GM12878 (cell line): ENCODE measurements around the gene TAPBP. TPM values are rescaled to one million over a fixed set of nuclear protein-coding genes. Genes with fewer than 3 reads are reported as not detected.
A peak's percentile ranks its signal among the peaks of the same experiment; 100 is the strongest.

ENCODE experiments used
- ATAC-seq: fragments of 200-7000 bp; cut with Tn5 transposase; 3 replicates; pipeline ENCODE4 v1.9.1; 2020; ENCODE audit warnings: mild to moderate bottlenecking, moderate library complexity
- BruUV-seq: library from RNA; stranded (reverse); fragments of 400-500 nt; replicated peaks from 2 replicates; lab custom pipeline; 2021; lab: Mats Ljungman, UMichigan
- CTCF ChIA-PET: fragments of 300-600 bp; sonication (Branson Sonifier 250); formaldehyde crosslinking; extraction: SDS; loops from one replicate; lab custom pipeline; 2021; ENCODE audit warnings: inconsistent platforms; lab: Yijun Ruan, JAX
- POLR2A ChIA-PET: fragments of 350-600 bp; formaldehyde crosslinking; extraction: SDS; loops from one replicate; lab custom pipeline; 2021; ENCODE audit warnings: inconsistent platforms; lab: Charles Lee
- RAD21 ChIA-PET: fragments of 300-600 bp; sonication (Branson Sonifier 250); formaldehyde crosslinking; loops from one replicate; lab custom pipeline; 2023; ENCODE audit warnings: antibody characterized with exemption; ENCODE audit not compliant: unreplicated experiment; lab: Charles Lee
- SMC1A ChIA-PET: fragments of 300-600 bp; sonication (Branson Sonifier 250); formaldehyde crosslinking; loops from one replicate; lab custom pipeline; 2023; ENCODE audit not compliant: unreplicated experiment, uncharacterized antibody; lab: Charles Lee
- DNase-seq: peaks from one replicate; pipeline ENCODE4 v3.0.0-alpha.2; 2011; ENCODE audit warnings: low read depth, low spot score
- FAIRE-seq: peaks from 3 replicates; lab custom pipeline; 2011; peaks lifted over from hg19 to GRCh38; lab: Jason Lieb, UNC
- H2AFZ ChIP-seq: 2 replicates; pipeline ENCODE4 v1.6.0; 2011; ENCODE audit warnings: low read depth, low read length, control low read depth; ENCODE audit not compliant: control insufficient read depth
- H3K27ac ChIP-seq: 2 replicates; pipeline ENCODE4 v1.5.1; 2011; ENCODE audit warnings: control low read depth; ENCODE audit not compliant: control insufficient read depth, insufficient read depth
- H3K27me3 ChIP-seq, 2 experiments: replicated peaks in 1 of 2; 2 replicates each; pipeline versions ENCODE4 v1.6.0 to v1.6.1; 2011; ENCODE audit warnings: low read length in 1 of 2; ENCODE audit not compliant: control insufficient read depth in 2 of 2, insufficient read depth in 2 of 2
- H3K36me3 ChIP-seq, 2 experiments: 2 replicates each; pipeline ENCODE4 v1.5.1; 2011; ENCODE audit warnings: low read length in 1 of 2; ENCODE audit not compliant: control insufficient read depth in 2 of 2, insufficient read depth in 2 of 2
- H3K4me1 ChIP-seq: 2 replicates; pipeline ENCODE4 v1.6.1; 2011; ENCODE audit warnings: mild to moderate bottlenecking, low read length, moderate library complexity, mixed read lengths; ENCODE audit not compliant: control insufficient read depth, insufficient read depth
- H3K4me2 ChIP-seq: 2 replicates; pipeline ENCODE4 v1.6.0; 2011; ENCODE audit warnings: control low read depth; ENCODE audit not compliant: control insufficient read depth, insufficient read depth
- H3K4me3 ChIP-seq: fragments of 200-600 bp; sonication (generic); 2 replicates; pipeline ENCODE4 v1.5.1; 2016
- H3K79me2 ChIP-seq: 2 replicates; pipeline ENCODE4 v1.6.0; 2011; ENCODE audit warnings: low read length; ENCODE audit not compliant: control insufficient read depth, insufficient read depth
- H3K9ac ChIP-seq: 2 replicates; pipeline ENCODE4 v1.8.0; 2011; ENCODE audit warnings: low read length, control low read depth, mixed read lengths; ENCODE audit not compliant: control insufficient read depth, insufficient read depth
- H3K9me3 ChIP-seq: replicated peaks from 3 replicates; pipeline ENCODE4 v1.5.1; 2011; ENCODE audit warnings: mild to moderate bottlenecking, low read length; ENCODE audit not compliant: control insufficient read depth, insufficient read depth
- H4K20me1 ChIP-seq: 2 replicates; pipeline ENCODE4 v1.6.0; 2011; ENCODE audit not compliant: control insufficient read depth, insufficient read depth
- EGR1 ChIP-seq, 2 experiments: IDR thresholded peaks; 1 replicate in 1 of 2; 2 replicates in 1 of 2; pipeline ENCODE4 v1.6.1; 2011 to 2012; ENCODE audit warnings: low read depth in 2 of 2, low read length in 2 of 2, borderline replicate concordance in 1 of 2, mild to moderate bottlenecking in 1 of 2, moderate library complexity in 1 of 2
- NFYB ChIP-seq: IDR thresholded peaks from 2 replicates; pipeline ENCODE4 v1.6.1; 2011; ENCODE audit warnings: low read depth, mild to moderate bottlenecking, low read length, improper control_type of control experiment, moderate library complexity; ENCODE audit not compliant: insufficient read depth
- SMAD1 ChIP-seq: fragments of 450-650 bp; IDR thresholded peaks from 2 replicates; pipeline ENCODE4 v1.6.1; 2018; ENCODE audit warnings: mild to moderate bottlenecking, low read depth; ENCODE audit not compliant: partially characterized antibody
- SMC3 ChIP-seq: IDR thresholded peaks from 2 replicates; pipeline ENCODE4 v1.6.1; 2011; ENCODE audit warnings: low read length, improper control_type of control experiment, borderline replicate concordance
- SUZ12 ChIP-seq: fragments of 200-600 bp; sonication (generic); IDR thresholded peaks from one replicate; pipeline ENCODE4 v1.6.1; 2018; ENCODE audit warnings: antibody characterized with exemption, mild to moderate bottlenecking; ENCODE audit not compliant: unreplicated experiment
- ZNF207 ChIP-seq: fragments of 450-650 bp; IDR thresholded peaks from 2 replicates; pipeline ENCODE4 v1.6.1; 2014; ENCODE audit warnings: antibody characterized with exemption, mild to moderate bottlenecking, borderline replicate concordance
- ZZZ3 ChIP-seq: IDR thresholded peaks from 2 replicates; pipeline ENCODE4 v1.6.1; 2011; ENCODE audit warnings: low read depth; ENCODE audit not compliant: control insufficient read depth, insufficient read length
- WGBS: methylation state at CpG from one replicate; pipeline ENCODE4 v1.1.6; 2016; ENCODE audit warnings: low lambda C conversion rate; ENCODE audit not compliant: insufficient replicate concordance, insufficient coverage; ENCODE audit errors: missing lambda C conversion rate; 5-methylcytosine and 5-hydroxymethylcytosine counted together
- in situ Hi-C: fragments of 300-500 bp; cut with MboI; formaldehyde crosslinking; loops from 9 replicates; pipeline ENCODE4 v1.14.3; 2018; ENCODE audit warnings: mixed read lengths
- intact Hi-C: fragments of 100-400 bp; cut with micrococcal nuclease; formaldehyde crosslinking; loops from one replicate; pipeline ENCODE4 v1.14.2; 2022; ENCODE audit not compliant: unreplicated experiment
- polyA plus RNA-seq, 11 experiments: library from polyadenylated mRNA; depleted of rRNA in 4 of 11; unstranded in 6 of 11; stranded (reverse) in 5 of 11; fragments of >200 nt; fragmentation: Nextera tagmentation in 4 of 11; fragmentation: Illumina TruSeq in 1 of 11; extraction: Ambion mirVana in 4 of 11; extraction: Trizol in 1 of 11; gene quantifications; 1 replicate in 1 of 11; 2 replicates in 10 of 11; pipeline versions ENCODE4 v1.2.1 to v1.2.3, GENCODE V29; 2011 to 2016; ENCODE audit warnings: inconsistent platforms in 2 of 11, missing spikeins in 2 of 11, low read depth in 1 of 11
- total RNA-seq, 4 experiments: library from RNA; depleted of rRNA in 3 of 4; stranded (reverse); fragments of >200 nt in 3 of 4; fragmentation: Illumina TruSeq in 1 of 4; extraction: Trizol in 1 of 4; gene quantifications; 2 replicates each; pipeline versions ENCODE4 v1.2.1 to v1.2.3, GENCODE V29; 2013 to 2021
- TF ChIP-seq, protein P1 (sequence below): IDR thresholded peaks from 2 replicates; pipeline ENCODE4 v1.6.1; 2011; ENCODE audit warnings: borderline replicate concordance, low read depth, mild to moderate bottlenecking, moderate library complexity, mixed read lengths, low read length; ENCODE audit not compliant: insufficient read depth; ENCODE audit errors: extremely low read length
- TF ChIP-seq, protein P2 (sequence below): fragments of 450-650 bp; IDR thresholded peaks from 2 replicates; pipeline ENCODE4 v1.6.1; 2017; ENCODE audit warnings: mild to moderate bottlenecking, moderate library complexity
- TF ChIP-seq, protein P3 (sequence below): fragments of 150-350 bp; IDR thresholded peaks from 2 replicates; pipeline ENCODE4 v1.6.1; 2014; ENCODE audit warnings: mild to moderate bottlenecking, low read depth, low read length
- TF ChIP-seq, protein P4 (sequence below): IDR thresholded peaks from 2 replicates; pipeline ENCODE4 v1.6.1; 2011; ENCODE audit warnings: low read depth, low read length, improper control_type of control experiment, borderline replicate concordance

Gene TAPBP
- total and polyA plus RNA-seq, 10 of the 15 experiments (the other 5 are each of a cell fraction or from before 2014, with no cell fraction given), result 14.6 to 210 (median 78.1) TPM

DNA sequence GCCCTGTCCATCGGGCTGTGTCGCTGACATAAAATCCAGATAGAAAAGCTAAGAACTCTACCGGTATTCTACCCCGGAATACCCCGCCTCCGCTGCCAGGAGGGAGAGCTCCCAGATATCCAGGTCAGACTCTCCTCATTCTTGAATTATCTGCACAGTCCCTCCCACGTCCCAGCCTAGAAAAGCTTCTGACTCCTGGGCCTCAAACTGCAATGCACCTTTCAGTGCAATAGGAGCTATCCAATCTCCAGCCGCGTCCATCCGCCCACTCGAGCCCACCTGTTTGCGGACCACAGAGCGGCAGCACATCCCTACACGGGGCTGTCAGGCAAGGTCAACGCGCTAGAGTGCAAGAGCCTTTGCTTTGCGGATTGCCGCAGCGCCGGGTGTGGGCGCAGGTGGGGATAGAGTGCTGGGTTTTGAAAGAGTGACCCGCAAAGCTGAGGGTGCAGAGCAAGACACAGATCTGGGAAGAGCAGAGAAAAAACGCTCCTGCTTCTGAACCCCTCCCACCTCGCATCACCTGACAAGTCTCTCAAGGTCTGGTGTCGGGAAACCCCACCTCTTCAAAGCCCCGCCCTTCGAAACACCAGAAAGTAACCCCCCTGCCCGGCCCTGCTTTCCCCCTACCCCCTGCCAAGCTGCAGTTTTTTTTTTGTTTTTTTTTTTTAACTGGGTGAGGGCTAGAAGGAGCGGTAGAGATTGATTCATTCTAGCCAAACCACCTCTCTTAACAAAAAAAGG, 1.3 kb downstream of the TAPBP start (continued):
- TF ChIP-seq, protein P1, sequence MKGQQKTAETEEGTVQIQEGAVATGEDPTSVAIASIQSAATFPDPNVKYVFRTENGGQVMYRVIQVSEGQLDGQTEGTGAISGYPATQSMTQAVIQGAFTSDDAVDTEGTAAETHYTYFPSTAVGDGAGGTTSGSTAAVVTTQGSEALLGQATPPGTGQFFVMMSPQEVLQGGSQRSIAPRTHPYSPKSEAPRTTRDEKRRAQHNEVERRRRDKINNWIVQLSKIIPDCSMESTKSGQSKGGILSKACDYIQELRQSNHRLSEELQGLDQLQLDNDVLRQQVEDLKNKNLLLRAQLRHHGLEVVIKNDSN, result peak; percentile 32
- TF ChIP-seq EGR1 (IDR thresholded peaks at IDR 0.05; ENCODE audit: borderline replicate concordance in 1 of 2, low read depth in 2 of 2, low read length in 2 of 2) (peak; percentile 16 to 68; a peak in 2 of 3 replicates), ZZZ3 (no peak), NFYB (no peak)

DNA sequence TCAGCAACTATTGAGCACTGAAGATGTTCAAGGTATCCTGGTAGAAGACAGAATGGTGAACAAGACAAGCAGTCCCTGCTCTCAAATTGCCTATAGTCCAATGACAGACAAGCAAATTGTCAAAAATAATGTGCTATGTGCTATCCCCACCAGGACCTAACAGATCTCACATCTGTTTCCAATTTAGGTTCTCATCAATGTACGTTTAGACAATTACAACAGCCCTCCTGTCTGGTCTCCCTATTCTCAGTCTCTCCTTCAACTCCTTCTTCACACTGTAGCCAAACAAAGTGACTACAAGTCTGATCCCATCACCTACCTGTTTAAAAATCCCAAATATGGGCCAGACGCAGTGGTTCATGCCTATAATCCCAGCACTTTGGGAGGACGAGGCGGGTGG, 7.5 kb downstream of the TAPBP start:
- peaks cover 19% of the 10 kb centered on the region in 2 experiments for H3K36me3 ChIP-seq
- peaks cover 5% of the 10 kb centered on the region; the same call in 1 of the 2 replicates for H4K20me1 ChIP-seq
- RAD21 ChIA-PET, result no interaction called here
- intact Hi-C loops (no loop called here), in situ Hi-C loops (no loop called here)
- no TSS peak for BruUV-seq
- no peaks in the 10 kb centered on the region for H3K9me3 ChIP-seq
- no peak overlapping the region for H2AFZ ChIP-seq
- FAIRE-seq, result no peak
- TF ChIP-seq, protein P2, sequence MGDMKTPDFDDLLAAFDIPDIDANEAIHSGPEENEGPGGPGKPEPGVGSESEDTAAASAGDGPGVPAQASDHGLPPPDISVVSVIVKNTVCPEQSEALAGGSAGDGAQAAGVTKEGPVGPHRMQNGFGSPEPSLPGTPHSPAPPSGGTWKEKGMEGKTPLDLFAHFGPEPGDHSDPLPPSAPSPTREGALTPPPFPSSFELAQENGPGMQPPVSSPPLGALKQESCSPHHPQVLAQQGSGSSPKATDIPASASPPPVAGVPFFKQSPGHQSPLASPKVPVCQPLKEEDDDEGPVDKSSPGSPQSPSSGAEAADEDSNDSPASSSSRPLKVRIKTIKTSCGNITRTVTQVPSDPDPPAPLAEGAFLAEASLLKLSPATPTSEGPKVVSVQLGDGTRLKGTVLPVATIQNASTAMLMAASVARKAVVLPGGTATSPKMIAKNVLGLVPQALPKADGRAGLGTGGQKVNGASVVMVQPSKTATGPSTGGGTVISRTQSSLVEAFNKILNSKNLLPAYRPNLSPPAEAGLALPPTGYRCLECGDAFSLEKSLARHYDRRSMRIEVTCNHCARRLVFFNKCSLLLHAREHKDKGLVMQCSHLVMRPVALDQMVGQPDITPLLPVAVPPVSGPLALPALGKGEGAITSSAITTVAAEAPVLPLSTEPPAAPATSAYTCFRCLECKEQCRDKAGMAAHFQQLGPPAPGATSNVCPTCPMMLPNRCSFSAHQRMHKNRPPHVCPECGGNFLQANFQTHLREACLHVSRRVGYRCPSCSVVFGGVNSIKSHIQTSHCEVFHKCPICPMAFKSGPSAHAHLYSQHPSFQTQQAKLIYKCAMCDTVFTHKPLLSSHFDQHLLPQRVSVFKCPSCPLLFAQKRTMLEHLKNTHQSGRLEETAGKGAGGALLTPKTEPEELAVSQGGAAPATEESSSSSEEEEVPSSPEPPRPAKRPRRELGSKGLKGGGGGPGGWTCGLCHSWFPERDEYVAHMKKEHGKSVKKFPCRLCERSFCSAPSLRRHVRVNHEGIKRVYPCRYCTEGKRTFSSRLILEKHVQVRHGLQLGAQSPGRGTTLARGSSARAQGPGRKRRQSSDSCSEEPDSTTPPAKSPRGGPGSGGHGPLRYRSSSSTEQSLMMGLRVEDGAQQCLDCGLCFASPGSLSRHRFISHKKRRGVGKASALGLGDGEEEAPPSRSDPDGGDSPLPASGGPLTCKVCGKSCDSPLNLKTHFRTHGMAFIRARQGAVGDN, result no peak
- TF ChIP-seq, protein P3, sequence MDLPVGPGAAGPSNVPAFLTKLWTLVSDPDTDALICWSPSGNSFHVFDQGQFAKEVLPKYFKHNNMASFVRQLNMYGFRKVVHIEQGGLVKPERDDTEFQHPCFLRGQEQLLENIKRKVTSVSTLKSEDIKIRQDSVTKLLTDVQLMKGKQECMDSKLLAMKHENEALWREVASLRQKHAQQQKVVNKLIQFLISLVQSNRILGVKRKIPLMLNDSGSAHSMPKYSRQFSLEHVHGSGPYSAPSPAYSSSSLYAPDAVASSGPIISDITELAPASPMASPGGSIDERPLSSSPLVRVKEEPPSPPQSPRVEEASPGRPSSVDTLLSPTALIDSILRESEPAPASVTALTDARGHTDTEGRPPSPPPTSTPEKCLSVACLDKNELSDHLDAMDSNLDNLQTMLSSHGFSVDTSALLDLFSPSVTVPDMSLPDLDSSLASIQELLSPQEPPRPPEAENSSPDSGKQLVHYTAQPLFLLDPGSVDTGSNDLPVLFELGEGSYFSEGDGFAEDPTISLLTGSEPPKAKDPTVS, result no peak
- no peak for TF ChIP-seq SMC3
- TF ChIP-seq SUZ12, result no peak
- TF ChIP-seq, protein P4, sequence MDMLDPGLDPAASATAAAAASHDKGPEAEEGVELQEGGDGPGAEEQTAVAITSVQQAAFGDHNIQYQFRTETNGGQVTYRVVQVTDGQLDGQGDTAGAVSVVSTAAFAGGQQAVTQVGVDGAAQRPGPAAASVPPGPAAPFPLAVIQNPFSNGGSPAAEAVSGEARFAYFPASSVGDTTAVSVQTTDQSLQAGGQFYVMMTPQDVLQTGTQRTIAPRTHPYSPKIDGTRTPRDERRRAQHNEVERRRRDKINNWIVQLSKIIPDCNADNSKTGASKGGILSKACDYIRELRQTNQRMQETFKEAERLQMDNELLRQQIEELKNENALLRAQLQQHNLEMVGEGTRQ, result no peak
- no peak for TF ChIP-seq SMAD1
- TF ChIP-seq ZNF207, result no peak
- no peak overlapping the region for H3K4me2 ChIP-seq
- no peaks in the 10 kb centered on the region for H3K27me3 ChIP-seq
- DNase-seq, result no peak
- H3K9ac ChIP-seq, result no peak overlapping the region
- 97% methylated on average over 4 of the region's 4 CpGs for WGBS
- SMC1A ChIA-PET, result no interaction called here
- POLR2A ChIA-PET, result interaction anchor here (0.7 kb wide), 1 partner anchor 22 kb away, joined by 4 read pairs; no protein-coding TSS in a partner anchor
- H3K79me2 ChIP-seq, result peaks cover 35% of the 10 kb centered on the region
- H3K27ac ChIP-seq, result no peak overlapping the region
- no peak for ATAC-seq
- H3K4me3 ChIP-seq, result no peak overlapping the region
- no peaks in the 10 kb centered on the region for H3K4me1 ChIP-seq
- CTCF ChIA-PET, result interaction anchor here (1.1 kb wide), 1 partner anchor 39 kb away, joined by 5 read pairs; no protein-coding TSS in a partner anchor
